GM06990 (cell line): Measurements from ENCODE around the gene MTA1.
A peak's percentile ranks its signal among the peaks of the same experiment; 100 is the strongest.

ENCODE experiments used
- DNase-seq: peaks from one replicate; pipeline ENCODE4 v3.0.0-alpha.2; 2011; ENCODE audit not compliant: insufficient read length; ENCODE audit errors: extremely low read depth
- H3K27me3 ChIP-seq: replicated peaks from 2 replicates; pipeline ENCODE4 v1.6.0; 2011; ENCODE audit warnings: low read length; ENCODE audit not compliant: control insufficient read depth, insufficient read depth
- H3K36me3 ChIP-seq: 2 replicates; pipeline ENCODE4 v1.5.1; 2011; ENCODE audit warnings: low read length; ENCODE audit not compliant: control insufficient read depth, insufficient read depth
- H3K4me3 ChIP-seq: replicated peaks from 2 replicates; pipeline ENCODE4 v1.5.1; 2011; ENCODE audit warnings: low read depth, mild to moderate bottlenecking, control low read depth, low read length
- CTCF ChIP-seq: IDR thresholded peaks from 2 replicates; pipeline ENCODE4 v1.5.1; 2011; ENCODE audit warnings: low read length, control low read depth, mild to moderate bottlenecking, inconsistent platforms; ENCODE audit not compliant: insufficient read depth, poor library complexity, severe bottlenecking

MTA1 gene

GRCh38 chr14:105483300-105484068 is 63.9 kb downstream of the MTA1 start:
- no peak overlapping the region for H3K4me3 ChIP-seq
- no peaks in the 10 kb centered on the region for H3K36me3 ChIP-seq
- TF ChIP-seq CTCF: no peak
- H3K27me3 ChIP-seq: no peaks in the 10 kb centered on the region; the same call in 1 of the 2 replicates
- DNase-seq: no peak

GRCh38 chr14:105484069-105484996 is 64.7 kb downstream of the MTA1 start:
- H3K27me3 ChIP-seq: no peaks in the 10 kb centered on the region; the same call in 1 of the 2 replicates
- no peak for DNase-seq
- H3K36me3 ChIP-seq: no peaks in the 10 kb centered on the region; the same call in 1 of the 2 replicates
- no peak overlapping the region for H3K4me3 ChIP-seq
- no peak for TF ChIP-seq CTCF

- TF ChIP-seq CTCF: no peak
Measured at GRCh38 chr14:105484997-105485393, 65.4 kb downstream of the MTA1 start.

GRCh38 chr14:105485739-105486162 is 66.1 kb downstream of the MTA1 start:
- Histone ChIP-seq H3K36me3 (no peaks in the 10 kb centered on the region; the same call in 1 of the 2 replicates), H3K27me3 (no peaks in the 10 kb centered on the region), H3K4me3 (no peak overlapping the region)
- peak; percentile 51 for DNase-seq
- peak; percentile 57 for TF ChIP-seq CTCF

More at GRCh38 chr14:105484997-105485393, 65.4 kb downstream of the MTA1 start:
- Histone ChIP-seq H3K36me3 (no peaks in the 10 kb centered on the region; the same call in 1 of the 2 replicates), H3K4me3 (no peak overlapping the region), H3K27me3 (no peaks in the 10 kb centered on the region)
- no peak for DNase-seq

GRCh38 chr14:105486163-105486973 is 66.7 kb downstream of the MTA1 start, which contains the start of gene CRIP1:
CRIP1 (plus strand) TSS chr14:105486886; CDS start chr14:105487260, 374 bp downstream.
- TF ChIP-seq CTCF: no peak
- no peak for DNase-seq
- Histone ChIP-seq H3K27me3 (no peaks in the 10 kb centered on the region), H3K36me3 (no peaks in the 10 kb centered on the region; the same call in 1 of the 2 replicates), H3K4me3 (peak within 1 kb of the TSS; percentile 77)
